Neural progenitor cell (in vitro differentiated cells): ENCODE data around the gene IL1RAP.

Experiments used
- CTCF ChIP-seq: fragments of 200-600 bp; sonication (generic); IDR thresholded peaks from 2 replicates; pipeline ENCODE4 v1.5.1; 2017; ENCODE audit warnings: antibody characterized with exemption, mild to moderate bottlenecking
- EZH2phosphoT487 ChIP-seq: fragments of 200-600 bp; sonication (generic); IDR thresholded peaks from 2 replicates; pipeline ENCODE4 v1.6.1; 2017; ENCODE audit warnings: antibody characterized with exemption

GRCh38 chr3:190566043-190566933 is 52.4 kb downstream of the IL1RAP start:
- TF ChIP-seq CTCF (no peak), EZH2phosphoT487 (no peak)
